SK-N-MC (cell line): ENCODE measurements around the gene KISS1.

Experiments
- EZH2 ChIP-seq: fragments of 200-600 bp; sonication (generic); IDR thresholded peaks from one replicate; pipeline ENCODE4 v1.6.1; 2017; ENCODE audit warnings: antibody characterized with exemption
- FOXP2 ChIP-seq: optimal IDR thresholded peaks from 2 replicates; pipeline ENCODE3; 2011; ENCODE audit warnings: mild to moderate bottlenecking, moderate library complexity; ENCODE audit not compliant: insufficient read depth; ENCODE audit errors: extremely low read length, control extremely low read depth
- POLR2AphosphoS5 ChIP-seq: IDR thresholded peaks from 2 replicates; pipeline ENCODE4 v1.6.1; 2012; ENCODE audit warnings: mild to moderate bottlenecking, low read depth, low read length, borderline replicate concordance

GRCh38 chr1:204232526-204232925 lies 36.2 kb upstream of the KISS1 start:
- TF ChIP-seq EZH2: no peak
- no peak for TF ChIP-seq POLR2AphosphoS5
- no peak for TF ChIP-seq FOXP2
